Neutrophil (primary cell): Measurements from ENCODE around the gene PODNL1.

ENCODE experiments used
- H3K27ac ChIP-seq: fragments of 200-600 bp; sonication (generic); 2 replicates; pipeline ENCODE4 v1.5.1; 2016; ENCODE audit warnings: mild to moderate bottlenecking, moderate library complexity
- H3K27me3 ChIP-seq: fragments of 200-600 bp; sonication (generic); 2 replicates; pipeline ENCODE4 v1.6.0; 2016; ENCODE audit warnings: mild to moderate bottlenecking
- H3K36me3 ChIP-seq: fragments of 200-600 bp; sonication (generic); 2 replicates; pipeline ENCODE4 v1.5.1; 2017
- H3K4me1 ChIP-seq, 2 experiments: fragments of 200-600 bp in 1 of 2; sonication (generic) in 1 of 2; 1 replicate in 1 of 2; 2 replicates in 1 of 2; pipeline versions ENCODE4 v1.5.1 to v1.6.1; 2013 to 2016; ENCODE audit warnings: low read depth in 1 of 2, low read length in 1 of 2, mild to moderate bottlenecking in 1 of 2, moderate library complexity in 1 of 2; ENCODE audit not compliant: control insufficient read depth in 1 of 2, insufficient read depth in 1 of 2
- H3K4me3 ChIP-seq, 2 experiments: fragments of 200-600 bp in 1 of 2; sonication (generic) in 1 of 2; 1 replicate in 1 of 2; 2 replicates in 1 of 2; pipeline ENCODE4 v1.5.1; 2013 to 2016; ENCODE audit warnings: low read depth in 1 of 2, low read length in 1 of 2, mild to moderate bottlenecking in 1 of 2, moderate library complexity in 1 of 2
- H3K9me3 ChIP-seq: fragments of 200-600 bp; sonication (generic); 2 replicates; pipeline ENCODE4 v1.5.1; 2016
- TF ChIP-seq, protein P1 (sequence below): fragments of 200-600 bp; sonication (generic); IDR thresholded peaks from 2 replicates; pipeline ENCODE4 v1.5.1; 2016; ENCODE audit warnings: antibody characterized with exemption

The PODNL1 gene

GRCh38 chr19:13981467-13981866 is 43.2 kb upstream of the PODNL1 start:
- Histone ChIP-seq H3K9me3 (no peaks in the 10 kb centered on the region), H3K4me3 (no peak overlapping the region), H3K27ac (no peak overlapping the region), H3K4me1 (peaks cover 18 to 23% of the 10 kb centered on the region in 2 experiments), H3K36me3 (peaks cover 50% of the 10 kb centered on the region), H3K27me3 (peaks cover 26% of the 10 kb centered on the region)
- TF ChIP-seq, protein P1, sequence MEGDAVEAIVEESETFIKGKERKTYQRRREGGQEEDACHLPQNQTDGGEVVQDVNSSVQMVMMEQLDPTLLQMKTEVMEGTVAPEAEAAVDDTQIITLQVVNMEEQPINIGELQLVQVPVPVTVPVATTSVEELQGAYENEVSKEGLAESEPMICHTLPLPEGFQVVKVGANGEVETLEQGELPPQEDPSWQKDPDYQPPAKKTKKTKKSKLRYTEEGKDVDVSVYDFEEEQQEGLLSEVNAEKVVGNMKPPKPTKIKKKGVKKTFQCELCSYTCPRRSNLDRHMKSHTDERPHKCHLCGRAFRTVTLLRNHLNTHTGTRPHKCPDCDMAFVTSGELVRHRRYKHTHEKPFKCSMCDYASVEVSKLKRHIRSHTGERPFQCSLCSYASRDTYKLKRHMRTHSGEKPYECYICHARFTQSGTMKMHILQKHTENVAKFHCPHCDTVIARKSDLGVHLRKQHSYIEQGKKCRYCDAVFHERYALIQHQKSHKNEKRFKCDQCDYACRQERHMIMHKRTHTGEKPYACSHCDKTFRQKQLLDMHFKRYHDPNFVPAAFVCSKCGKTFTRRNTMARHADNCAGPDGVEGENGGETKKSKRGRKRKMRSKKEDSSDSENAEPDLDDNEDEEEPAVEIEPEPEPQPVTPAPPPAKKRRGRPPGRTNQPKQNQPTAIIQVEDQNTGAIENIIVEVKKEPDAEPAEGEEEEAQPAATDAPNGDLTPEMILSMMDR: no peak

DNA sequence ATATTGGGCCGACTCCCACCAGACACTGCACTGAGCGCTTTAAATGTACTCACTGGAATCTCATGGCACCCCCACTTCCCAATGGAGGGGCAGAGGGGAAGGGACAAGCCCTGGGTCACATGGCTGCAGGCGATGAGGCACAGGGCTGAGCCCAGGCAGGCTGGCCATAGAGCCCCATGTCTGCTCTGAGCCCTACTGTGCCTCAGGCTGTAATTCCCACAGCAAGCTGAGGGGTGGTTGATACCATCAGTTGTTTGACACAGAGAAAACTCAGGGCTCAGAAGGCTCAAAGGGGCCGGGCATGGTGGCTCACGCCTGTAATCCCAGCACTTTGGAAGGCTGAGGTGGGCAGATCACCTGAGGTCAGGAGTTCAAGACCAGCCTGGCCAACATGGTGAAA is 42.8 kb upstream of the PODNL1 start:
- Histone ChIP-seq H3K9me3 (no peaks in the 10 kb centered on the region), H3K36me3 (peaks cover 55% of the 10 kb centered on the region), H3K27ac (no peak overlapping the region), H3K4me1 (peaks cover 14 to 19% of the 10 kb centered on the region in 2 experiments), H3K27me3 (peaks cover 26% of the 10 kb centered on the region), H3K4me3 (no peak overlapping the region)
- TF ChIP-seq, protein P1: no peak

- TF ChIP-seq, protein P1: no peak
- Histone ChIP-seq H3K4me3 (no peak overlapping the region), H3K36me3 (peaks cover 61% of the 10 kb centered on the region), H3K9me3 (no peaks in the 10 kb centered on the region), H3K27me3 (peaks cover 26% of the 10 kb centered on the region), H3K4me1 (peaks cover 11 to 16% of the 10 kb centered on the region in 2 experiments), H3K27ac (no peak overlapping the region)
These were observed 42.1 kb upstream of the PODNL1 start for GRCh38 chr19:13980340-13980739.

- Histone ChIP-seq H3K4me1 (peaks cover 11 to 16% of the 10 kb centered on the region in 2 experiments), H3K27ac (no peak overlapping the region), H3K4me3 (no peak overlapping the region), H3K9me3 (no peaks in the 10 kb centered on the region), H3K27me3 (peaks cover 26% of the 10 kb centered on the region), H3K36me3 (peaks cover 62% of the 10 kb centered on the region)
- TF ChIP-seq, protein P1: no peak
These were observed 41.5 kb upstream of the PODNL1 start for GRCh38 chr19:13979686-13980085.

- H3K4me3 ChIP-seq: no peak overlapping the region
- H3K9me3 ChIP-seq: no peaks in the 10 kb centered on the region
- TF ChIP-seq, protein P1: no peak
- peaks cover 66% of the 10 kb centered on the region for H3K36me3 ChIP-seq
- no peak overlapping the region for H3K27ac ChIP-seq
- H3K4me1 ChIP-seq: peaks cover 11 to 16% of the 10 kb centered on the region in 2 experiments
- peaks cover 26% of the 10 kb centered on the region for H3K27me3 ChIP-seq
These were observed 41.0 kb upstream of the PODNL1 start for GRCh38 chr19:13979244-13979615.
